ENCODE results near the gene PTPRT.

DNA sequence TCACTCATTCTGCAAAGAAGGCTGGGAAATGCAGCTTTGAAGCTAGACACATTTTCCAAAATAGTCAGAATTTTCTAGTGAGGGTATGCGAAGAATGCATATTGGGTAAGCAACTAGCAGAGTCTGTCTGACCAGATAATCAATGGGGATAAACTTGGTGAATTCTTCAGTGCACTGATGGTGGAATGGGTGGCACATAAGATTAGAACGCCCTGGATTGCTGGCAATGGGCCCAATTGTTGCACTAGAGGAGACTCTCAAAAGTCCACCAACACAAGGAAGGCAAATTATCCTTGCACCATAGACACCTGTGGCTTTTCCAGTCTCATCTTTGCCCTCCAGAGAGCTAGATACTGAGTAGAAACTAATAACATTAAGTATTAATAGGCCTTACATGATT, 167.6 kb downstream of the PTPRT start:
- TF ChIP-seq, protein P1, sequence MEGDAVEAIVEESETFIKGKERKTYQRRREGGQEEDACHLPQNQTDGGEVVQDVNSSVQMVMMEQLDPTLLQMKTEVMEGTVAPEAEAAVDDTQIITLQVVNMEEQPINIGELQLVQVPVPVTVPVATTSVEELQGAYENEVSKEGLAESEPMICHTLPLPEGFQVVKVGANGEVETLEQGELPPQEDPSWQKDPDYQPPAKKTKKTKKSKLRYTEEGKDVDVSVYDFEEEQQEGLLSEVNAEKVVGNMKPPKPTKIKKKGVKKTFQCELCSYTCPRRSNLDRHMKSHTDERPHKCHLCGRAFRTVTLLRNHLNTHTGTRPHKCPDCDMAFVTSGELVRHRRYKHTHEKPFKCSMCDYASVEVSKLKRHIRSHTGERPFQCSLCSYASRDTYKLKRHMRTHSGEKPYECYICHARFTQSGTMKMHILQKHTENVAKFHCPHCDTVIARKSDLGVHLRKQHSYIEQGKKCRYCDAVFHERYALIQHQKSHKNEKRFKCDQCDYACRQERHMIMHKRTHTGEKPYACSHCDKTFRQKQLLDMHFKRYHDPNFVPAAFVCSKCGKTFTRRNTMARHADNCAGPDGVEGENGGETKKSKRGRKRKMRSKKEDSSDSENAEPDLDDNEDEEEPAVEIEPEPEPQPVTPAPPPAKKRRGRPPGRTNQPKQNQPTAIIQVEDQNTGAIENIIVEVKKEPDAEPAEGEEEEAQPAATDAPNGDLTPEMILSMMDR (IDR thresholded peaks at IDR 0.05): no peak
- TF ChIP-seq POLR2A (IDR thresholded peaks at IDR 0.05): no peak
